ENCODE results near the gene ZRANB3.

DNA sequence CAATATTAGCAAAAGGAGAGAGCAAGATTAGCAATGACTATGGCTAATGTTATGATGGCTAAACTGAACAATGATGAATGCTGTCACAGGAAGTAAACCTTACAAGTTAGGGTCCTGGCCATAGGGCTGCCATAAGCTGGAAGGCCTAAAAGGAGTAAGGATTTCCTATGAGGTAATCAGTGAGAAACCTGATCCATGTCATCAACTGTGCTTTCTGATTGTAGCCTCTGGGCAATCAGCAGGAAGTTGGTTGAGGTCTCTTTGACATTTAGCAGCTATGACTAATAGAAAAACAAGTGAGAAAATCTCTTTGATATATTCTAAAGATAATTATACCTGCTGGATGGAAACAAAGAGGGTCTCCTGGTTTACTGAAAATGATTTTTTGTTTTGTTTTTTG, 285.9 kb downstream of the ZRANB3 start:
- TF ChIP-seq, protein P1, sequence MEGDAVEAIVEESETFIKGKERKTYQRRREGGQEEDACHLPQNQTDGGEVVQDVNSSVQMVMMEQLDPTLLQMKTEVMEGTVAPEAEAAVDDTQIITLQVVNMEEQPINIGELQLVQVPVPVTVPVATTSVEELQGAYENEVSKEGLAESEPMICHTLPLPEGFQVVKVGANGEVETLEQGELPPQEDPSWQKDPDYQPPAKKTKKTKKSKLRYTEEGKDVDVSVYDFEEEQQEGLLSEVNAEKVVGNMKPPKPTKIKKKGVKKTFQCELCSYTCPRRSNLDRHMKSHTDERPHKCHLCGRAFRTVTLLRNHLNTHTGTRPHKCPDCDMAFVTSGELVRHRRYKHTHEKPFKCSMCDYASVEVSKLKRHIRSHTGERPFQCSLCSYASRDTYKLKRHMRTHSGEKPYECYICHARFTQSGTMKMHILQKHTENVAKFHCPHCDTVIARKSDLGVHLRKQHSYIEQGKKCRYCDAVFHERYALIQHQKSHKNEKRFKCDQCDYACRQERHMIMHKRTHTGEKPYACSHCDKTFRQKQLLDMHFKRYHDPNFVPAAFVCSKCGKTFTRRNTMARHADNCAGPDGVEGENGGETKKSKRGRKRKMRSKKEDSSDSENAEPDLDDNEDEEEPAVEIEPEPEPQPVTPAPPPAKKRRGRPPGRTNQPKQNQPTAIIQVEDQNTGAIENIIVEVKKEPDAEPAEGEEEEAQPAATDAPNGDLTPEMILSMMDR (conservative IDR thresholded peaks at IDR 0.05; ENCODE audit: low read length) = no peak
- TF ChIP-seq EZH2phosphoT487 (IDR thresholded peaks at IDR 0.05; ENCODE audit: borderline replicate concordance) = no peak
